COLO668 (cell line): ENCODE data around the gene SLC9A1.
A peak's percentile ranks its signal among the peaks of the same experiment; 100 is the strongest.
"Not testable (repeated sequence)": the region's sequence is repeated elsewhere in the genome, so short reads cannot be mapped to it uniquely, and the experiment has no call there.

Source experiments
- DNase-seq: peaks from one replicate; lab custom pipeline; 2025; ENCODE audit not compliant: unreplicated experiment; lab: John Stamatoyannopoulos, UW

SLC9A1 gene

DNA sequence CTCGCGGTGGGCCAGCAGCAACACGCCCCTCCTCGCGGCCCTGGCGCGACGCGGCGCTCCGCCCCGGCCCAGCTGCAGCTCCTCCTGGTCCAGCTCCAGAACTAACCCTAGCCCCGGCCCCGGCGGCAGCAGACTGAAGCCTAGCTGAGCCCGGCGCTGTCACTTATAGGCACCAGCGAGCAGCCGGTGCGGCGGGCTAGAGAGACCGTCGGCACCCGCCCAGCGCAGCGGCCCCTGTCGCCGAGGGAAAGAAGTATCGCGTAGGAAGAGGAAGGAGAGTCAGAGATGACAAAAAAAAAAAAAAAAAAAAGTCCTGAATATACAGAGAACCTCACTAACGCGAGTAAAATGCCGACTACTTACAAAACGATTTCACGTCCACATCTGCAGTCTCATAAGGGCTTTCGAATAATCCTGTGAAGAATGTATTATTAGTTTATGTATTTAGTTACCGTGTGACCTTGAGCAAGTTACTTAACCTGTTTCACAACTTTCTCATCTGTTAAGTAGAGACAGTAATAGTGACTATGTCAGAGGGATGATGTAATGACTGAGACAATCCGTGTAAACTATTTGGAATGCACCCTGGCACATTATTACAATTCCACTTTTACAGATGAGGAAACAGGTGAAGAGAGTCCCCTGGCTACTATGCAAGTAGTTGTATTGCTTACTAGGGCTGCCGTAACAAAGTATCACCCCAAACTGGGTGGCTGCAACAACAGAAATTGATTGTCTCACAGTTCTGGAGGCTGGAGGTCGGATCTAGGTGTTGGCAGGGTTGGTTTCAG, at the start of gene SLC9A1:
TSS of gene SLC9A1 (minus strand) at position 135 of the 791 bp plus-strand sequence. CDS start 791 bp downstream, outside the sequence.
- peak; percentile 97 for DNase-seq

- no peak for DNase-seq
Observed at GRCh38 chr1:27203946-27204345, 49.0 kb upstream of the SLC9A1 start.

DNA sequence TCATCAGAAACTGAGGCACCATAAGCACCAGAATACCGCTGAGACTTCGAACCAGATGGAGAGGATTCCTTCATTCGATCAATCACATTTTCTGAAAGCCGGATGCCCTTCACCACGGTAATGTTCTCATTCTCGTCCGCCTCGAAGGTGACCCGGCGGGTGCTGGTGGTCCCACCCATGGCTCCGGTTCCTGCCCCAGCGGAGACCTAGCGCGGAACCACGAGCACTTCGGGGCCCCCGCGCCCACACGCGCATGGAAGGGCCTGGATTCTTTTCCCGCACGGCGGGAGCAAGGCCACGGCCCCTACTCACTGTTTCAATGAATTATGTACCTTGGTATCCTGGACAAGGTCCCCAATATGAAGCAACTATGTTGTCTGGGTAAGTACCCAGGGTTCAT, 46.4 kb upstream of the SLC9A1 start:
- no peak for DNase-seq

GRCh38 chr1:27193194-27193593, 38.3 kb upstream of the SLC9A1 start:
- DNase-seq = no peak

DNA sequence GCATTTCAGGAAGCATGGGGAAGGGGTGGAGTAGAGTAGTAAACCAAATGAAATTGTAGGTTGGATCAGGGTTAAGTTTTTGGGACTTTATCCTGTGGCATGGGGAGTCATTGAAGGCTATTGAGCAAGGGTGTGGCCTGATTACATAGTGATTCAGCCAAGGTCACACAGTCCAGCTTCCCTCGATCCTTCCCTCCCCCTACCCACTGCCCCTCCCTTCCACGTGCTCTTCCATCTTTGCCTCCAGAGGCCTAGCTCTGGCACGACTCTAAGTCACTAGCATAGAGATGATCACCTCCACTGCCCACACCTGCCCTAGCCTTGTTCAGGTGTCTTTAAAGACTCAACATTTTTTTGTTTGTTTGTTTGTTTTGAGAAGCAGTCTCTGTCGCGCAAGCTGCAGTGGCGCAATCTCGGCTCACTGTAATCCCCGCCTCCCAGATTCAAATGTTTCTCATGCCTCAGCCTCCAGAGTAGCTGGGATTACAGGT, 37.2 kb upstream of the SLC9A1 start:
- DNase-seq = no peak

- DNase-seq = not testable (repeated sequence)
Observed at GRCh38 chr1:27184665-27185064, 29.7 kb upstream of the SLC9A1 start.

DNA sequence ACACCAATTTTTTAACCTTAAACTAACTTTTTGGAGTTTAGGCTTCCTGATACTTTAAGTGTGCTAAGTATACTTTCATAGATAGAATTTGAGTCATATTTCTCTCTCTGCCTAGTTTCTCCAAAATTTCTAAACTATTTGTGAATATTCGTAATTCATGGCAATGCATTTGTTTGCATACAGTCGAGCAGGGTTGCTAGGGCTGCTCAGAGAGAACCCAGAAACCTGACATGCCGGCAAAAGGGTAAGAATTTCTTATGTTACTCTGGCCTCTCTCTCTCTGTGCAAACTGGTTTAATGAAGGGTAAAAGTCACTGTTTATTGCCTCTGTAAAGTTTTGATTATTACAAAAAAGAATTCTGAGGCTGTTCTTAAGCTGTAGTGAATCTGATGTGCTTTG, 25.1 kb upstream of the SLC9A1 start:
- DNase-seq = no peak

GRCh38 chr1:27179379-27179778, 24.5 kb upstream of the SLC9A1 start:
- DNase-seq = no peak

DNA sequence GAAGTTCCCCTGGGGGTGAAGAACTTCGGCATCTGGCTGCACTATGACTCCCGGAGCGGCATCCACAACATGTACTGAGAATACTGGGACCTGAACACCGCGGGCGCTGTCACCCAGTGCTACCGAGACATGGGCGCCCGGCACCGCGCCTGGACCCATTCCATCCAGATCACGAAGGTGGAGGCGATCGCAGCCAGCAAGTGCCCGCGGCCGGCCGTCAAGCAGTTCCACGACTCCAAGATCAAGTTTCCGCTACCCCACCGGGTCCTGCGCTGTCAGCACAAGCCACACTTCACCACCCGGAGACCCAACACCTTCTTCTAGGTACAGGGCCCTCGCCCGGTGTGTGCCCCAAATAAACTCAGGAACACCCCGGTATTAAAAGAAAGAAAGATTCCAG, 22.0 kb upstream of the SLC9A1 start:
- DNase-seq = no peak

DNA sequence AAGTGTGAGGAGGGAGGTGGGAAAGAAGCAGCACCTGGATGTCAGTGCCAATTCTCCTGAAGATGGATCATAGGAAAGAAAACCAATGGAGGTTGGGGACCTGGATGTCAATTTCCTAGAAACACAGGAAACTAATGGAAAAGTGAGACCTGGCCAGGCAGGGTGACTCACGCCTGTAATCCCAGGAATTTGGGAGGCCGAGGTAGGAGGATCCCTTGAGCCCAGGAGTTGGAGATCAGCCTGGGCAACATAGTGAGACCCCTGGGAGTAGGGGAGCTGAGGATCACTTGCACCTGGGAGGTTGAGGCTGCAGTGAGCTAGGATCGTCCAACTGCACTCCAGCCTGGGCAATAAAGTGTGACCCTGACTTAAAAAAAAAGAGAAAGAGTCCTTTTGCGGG, 21.4 kb upstream of the SLC9A1 start:
- DNase-seq = no peak

- not testable (repeated sequence) for DNase-seq
Observed at GRCh38 chr1:27172992-27173391, 18.1 kb upstream of the SLC9A1 start.

- DNase-seq = no peak
Observed at GRCh38 chr1:27166929-27167328, 12.0 kb upstream of the SLC9A1 start.

DNA sequence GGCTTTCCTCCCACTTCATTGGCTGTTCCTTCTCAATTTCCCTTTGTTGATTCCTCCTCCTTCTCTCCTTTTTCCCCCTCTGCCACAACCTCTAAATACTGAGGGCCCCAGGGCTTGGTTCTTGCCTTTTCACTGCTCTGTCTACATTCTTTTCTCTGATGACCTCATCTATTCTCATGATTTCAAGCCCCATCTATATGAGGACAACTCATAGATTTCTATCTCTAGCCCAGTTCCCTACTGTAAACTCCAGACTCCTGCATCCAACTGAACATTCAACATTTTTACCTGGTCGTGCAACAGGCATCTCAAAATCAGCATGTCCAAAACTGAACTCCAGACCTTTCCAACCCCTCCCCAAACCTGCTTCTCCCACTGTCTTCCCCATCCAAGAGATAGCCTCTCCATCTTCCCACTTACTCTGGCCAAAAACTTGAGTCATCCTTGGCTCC, 11.5 kb upstream of the SLC9A1 start:
- DNase-seq = no peak

- DNase-seq = no peak
Observed at GRCh38 chr1:27163093-27163492, 8.2 kb upstream of the SLC9A1 start.

DNA sequence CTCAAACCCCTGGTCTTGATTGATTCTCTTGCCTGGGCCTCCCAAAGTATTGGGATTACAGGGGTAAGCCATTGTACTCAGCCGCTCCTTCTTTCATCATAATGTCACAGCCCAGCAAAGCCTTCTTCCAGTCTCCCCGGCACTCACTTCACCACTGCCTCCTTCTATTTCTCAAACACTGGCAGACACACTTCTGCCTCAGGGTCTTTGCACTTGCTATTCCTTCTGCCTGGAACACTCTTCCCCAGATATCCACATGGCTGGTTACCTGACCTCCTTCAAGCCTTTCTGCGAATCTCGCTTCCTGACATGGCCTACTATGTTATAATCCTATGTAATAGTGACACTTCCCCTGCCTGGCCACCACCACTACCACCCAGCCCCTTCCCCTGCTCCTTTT, 7.2 kb upstream of the SLC9A1 start:
- DNase-seq = no peak

- no peak for DNase-seq
Observed at GRCh38 chr1:27161594-27161993, 6.7 kb upstream of the SLC9A1 start.

DNA sequence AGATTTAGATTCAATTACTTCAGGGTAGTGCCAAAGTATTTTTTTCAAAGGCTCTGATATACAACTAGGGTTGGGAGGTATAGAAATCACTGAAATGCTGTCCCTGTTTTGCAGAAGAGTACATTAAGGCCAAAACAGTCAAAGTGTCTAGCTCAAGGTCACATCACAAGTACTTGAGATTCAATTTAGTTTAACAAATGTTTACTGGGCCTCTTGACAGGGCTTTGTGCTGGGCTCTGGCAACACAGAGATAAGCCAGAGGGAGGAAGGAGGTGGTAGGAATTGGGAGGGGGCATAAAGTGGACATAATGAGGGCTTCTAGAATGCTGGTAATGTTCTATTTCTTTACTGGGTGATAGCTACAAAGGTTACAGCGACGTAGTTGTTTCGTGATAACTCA, 2.3 kb upstream of the SLC9A1 start:
- DNase-seq = no peak

- DNase-seq = no peak
Observed at GRCh38 chr1:27154469-27154990, 395 bp downstream of the SLC9A1 start.

- DNase-seq = no peak
Observed at GRCh38 chr1:27153927-27154358, 982 bp downstream of the SLC9A1 start.

DNA sequence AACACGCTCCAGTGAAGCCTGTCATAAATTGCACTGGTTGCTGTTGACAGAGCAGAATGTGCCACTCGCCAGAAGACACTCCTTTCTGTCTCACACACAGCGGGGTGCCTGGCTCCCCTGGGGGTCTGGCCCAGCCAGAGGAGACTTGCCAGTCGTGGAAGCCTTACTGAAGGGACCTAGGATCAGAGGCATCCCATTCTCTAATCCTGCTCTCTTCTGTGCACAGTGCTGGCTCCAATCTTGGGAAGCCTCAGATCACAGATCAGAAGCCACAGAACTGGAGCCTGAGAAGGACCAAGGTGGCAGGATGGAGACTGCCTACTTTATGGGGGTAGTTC, 1.4 kb downstream of the SLC9A1 start:
- DNase-seq = no peak

- no peak for DNase-seq
Observed at GRCh38 chr1:27152829-27153548, 1.9 kb downstream of the SLC9A1 start.
